Smooth muscle cell (in vitro differentiated cells): ENCODE data around the gene BLM. TPM values are rescaled to one million over a fixed set of nuclear protein-coding genes. Genes with fewer than 3 reads are reported as not detected.

Source experiments
- DNase-seq: peaks from one replicate; lab custom pipeline; 2025; ENCODE audit not compliant: unreplicated experiment; lab: John Stamatoyannopoulos, UW
- H2AFZ ChIP-seq: fragments of 200-600 bp; sonication (generic); 2 replicates; pipeline ENCODE4 v1.6.0; 2016; ENCODE audit warnings: antibody characterized with exemption, low read depth, mild to moderate bottlenecking
- H3F3A ChIP-seq: fragments of 200-600 bp; sonication (generic); 2 replicates; pipeline ENCODE4 v1.6.0; 2017; ENCODE audit warnings: antibody characterized with exemption, low read depth
- H3K27ac ChIP-seq: fragments of 200-600 bp; sonication (generic); 2 replicates; pipeline ENCODE4 v1.5.1; 2016; ENCODE audit warnings: low read depth, mild to moderate bottlenecking
- H3K27me3 ChIP-seq: fragments of 200-600 bp; sonication (generic); 2 replicates; pipeline ENCODE4 v1.6.1; 2016; ENCODE audit warnings: low read depth, mild to moderate bottlenecking
- H3K36me3 ChIP-seq: fragments of 200-600 bp; sonication (generic); 2 replicates; pipeline ENCODE4 v1.5.1; 2016; ENCODE audit warnings: low read depth
- H3K4me1 ChIP-seq: fragments of 200-600 bp; sonication (generic); 2 replicates; pipeline ENCODE4 v1.5.1; 2016; ENCODE audit warnings: low read depth
- H3K4me2 ChIP-seq: fragments of 200-600 bp; sonication (generic); 2 replicates; pipeline ENCODE4 v1.6.0; 2016; ENCODE audit warnings: mild to moderate bottlenecking
- H3K4me3 ChIP-seq: fragments of 200-600 bp; sonication (generic); 2 replicates; pipeline ENCODE4 v1.5.1; 2016; ENCODE audit warnings: mild to moderate bottlenecking
- H3K79me2 ChIP-seq: fragments of 200-600 bp; sonication (generic); 2 replicates; pipeline ENCODE4 v1.6.0; 2016; ENCODE audit warnings: low read depth, mild to moderate bottlenecking
- H3K9ac ChIP-seq: fragments of 200-600 bp; sonication (generic); 2 replicates; pipeline ENCODE4 v1.6.0; 2016; ENCODE audit warnings: low read depth
- H3K9me3 ChIP-seq: fragments of 200-600 bp; sonication (generic); replicated peaks from 2 replicates; pipeline ENCODE4 v1.5.1; 2016; ENCODE audit warnings: low read depth
- H4K20me1 ChIP-seq: fragments of 200-600 bp; sonication (generic); 2 replicates; pipeline ENCODE4 v1.6.0; 2016; ENCODE audit warnings: low read depth
- WGBS: methylation state at CpG from one replicate; pipeline ENCODE4 v1.1.7; 2016; ENCODE audit warnings: low lambda C conversion rate; 5-methylcytosine and 5-hydroxymethylcytosine counted together
- polyA plus RNA-seq: library from polyadenylated mRNA; unstranded; fragments of >200 nt; fragmentation: Nextera tagmentation; extraction: Ambion mirVana; gene quantifications from 2 replicates; pipeline ENCODE4 v1.2.1, GENCODE V29; 2016
- total RNA-seq: library from RNA; depleted of rRNA; stranded (reverse); fragments of >200 nt; gene quantifications from 2 replicates; pipeline ENCODE4 v1.2.3, GENCODE V29; 2014
- TF ChIP-seq, protein P1 (sequence below): fragments of 200-600 bp; sonication (generic); IDR thresholded peaks from 2 replicates; pipeline ENCODE4 v1.5.1; 2017; ENCODE audit warnings: borderline replicate concordance, mild to moderate bottlenecking, antibody characterized with exemption; ENCODE audit not compliant: insufficient read depth, poor library complexity, severe bottlenecking

Gene BLM
- total and polyA plus RNA-seq, 2 experiments from 2014 or later = 3.1 to 4.9 TPM

DNA sequence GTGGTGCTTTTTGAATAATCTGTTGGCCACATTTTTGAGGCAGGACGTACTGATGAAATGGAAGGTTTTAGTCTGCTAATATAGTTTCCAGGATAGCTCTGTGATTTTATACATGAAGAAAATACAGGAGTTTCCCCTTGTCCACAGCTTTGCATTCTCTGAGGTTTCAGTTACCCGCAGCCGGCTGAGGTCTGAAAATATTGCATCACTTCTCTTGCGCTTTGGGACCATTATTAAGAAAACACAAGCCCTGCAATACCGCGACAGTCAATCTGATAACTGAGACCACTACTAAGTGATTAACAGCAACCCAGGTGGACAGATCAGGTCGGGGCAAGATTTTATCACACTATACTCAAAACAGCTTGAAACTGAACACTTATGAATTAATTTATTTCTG lies 33.0 kb downstream of the BLM start:
- Histone ChIP-seq H3K36me3 (no peaks in the 10 kb centered on the region), H3F3A (no peaks in the 10 kb centered on the region), H3K4me2 (no peak overlapping the region), H3K9ac (no peak overlapping the region), H3K9me3 (no peaks in the 10 kb centered on the region), H2AFZ (no peak overlapping the region), H4K20me1 (no peaks in the 10 kb centered on the region), H3K79me2 (no peaks in the 10 kb centered on the region), H3K27me3 (no peaks in the 10 kb centered on the region), H3K27ac (no peak overlapping the region), H3K4me3 (no peak overlapping the region), H3K4me1 (no peaks in the 10 kb centered on the region)
- TF ChIP-seq, protein P1, sequence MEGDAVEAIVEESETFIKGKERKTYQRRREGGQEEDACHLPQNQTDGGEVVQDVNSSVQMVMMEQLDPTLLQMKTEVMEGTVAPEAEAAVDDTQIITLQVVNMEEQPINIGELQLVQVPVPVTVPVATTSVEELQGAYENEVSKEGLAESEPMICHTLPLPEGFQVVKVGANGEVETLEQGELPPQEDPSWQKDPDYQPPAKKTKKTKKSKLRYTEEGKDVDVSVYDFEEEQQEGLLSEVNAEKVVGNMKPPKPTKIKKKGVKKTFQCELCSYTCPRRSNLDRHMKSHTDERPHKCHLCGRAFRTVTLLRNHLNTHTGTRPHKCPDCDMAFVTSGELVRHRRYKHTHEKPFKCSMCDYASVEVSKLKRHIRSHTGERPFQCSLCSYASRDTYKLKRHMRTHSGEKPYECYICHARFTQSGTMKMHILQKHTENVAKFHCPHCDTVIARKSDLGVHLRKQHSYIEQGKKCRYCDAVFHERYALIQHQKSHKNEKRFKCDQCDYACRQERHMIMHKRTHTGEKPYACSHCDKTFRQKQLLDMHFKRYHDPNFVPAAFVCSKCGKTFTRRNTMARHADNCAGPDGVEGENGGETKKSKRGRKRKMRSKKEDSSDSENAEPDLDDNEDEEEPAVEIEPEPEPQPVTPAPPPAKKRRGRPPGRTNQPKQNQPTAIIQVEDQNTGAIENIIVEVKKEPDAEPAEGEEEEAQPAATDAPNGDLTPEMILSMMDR = no peak
- no peak for DNase-seq
- WGBS = 77% methylated on average over 7 of the region's 7 CpGs

DNA sequence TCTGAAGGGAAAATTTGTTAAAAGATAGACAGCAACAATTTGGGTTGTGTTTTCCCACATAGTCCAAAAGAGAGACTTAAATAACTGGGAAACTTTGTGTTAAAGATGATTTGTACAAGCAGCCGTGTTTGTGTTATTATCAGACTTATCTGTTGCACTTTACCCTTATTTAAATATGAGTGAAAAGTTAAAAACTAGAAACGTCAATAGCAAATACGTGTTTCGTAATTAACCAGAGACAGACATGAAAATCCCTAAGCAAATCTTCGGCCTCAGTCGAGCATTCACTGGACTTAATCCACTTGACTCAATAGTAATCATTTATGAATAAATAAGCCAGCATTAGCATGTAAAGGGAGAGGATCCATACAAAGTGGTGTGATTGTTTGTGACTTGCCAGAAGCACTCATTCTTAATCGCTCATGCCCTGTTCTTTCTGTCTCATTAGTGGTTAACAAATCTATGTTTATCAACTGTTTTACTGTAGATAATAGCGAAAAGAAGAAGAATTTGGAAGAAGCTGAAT lies 34.2 kb downstream of the BLM start:
- Histone ChIP-seq H3K27ac (no peak overlapping the region), H2AFZ (no peak overlapping the region), H3K4me1 (no peaks in the 10 kb centered on the region), H3F3A (no peaks in the 10 kb centered on the region), H3K79me2 (no peaks in the 10 kb centered on the region), H4K20me1 (no peaks in the 10 kb centered on the region), H3K9ac (no peak overlapping the region), H3K4me3 (no peak overlapping the region), H3K9me3 (no peaks in the 10 kb centered on the region), H3K36me3 (no peaks in the 10 kb centered on the region), H3K4me2 (no peak overlapping the region), H3K27me3 (no peaks in the 10 kb centered on the region)
- 85% methylated on average over 8 of the region's 8 CpGs for WGBS
- TF ChIP-seq, protein P1 = no peak
- DNase-seq = no peak

DNA sequence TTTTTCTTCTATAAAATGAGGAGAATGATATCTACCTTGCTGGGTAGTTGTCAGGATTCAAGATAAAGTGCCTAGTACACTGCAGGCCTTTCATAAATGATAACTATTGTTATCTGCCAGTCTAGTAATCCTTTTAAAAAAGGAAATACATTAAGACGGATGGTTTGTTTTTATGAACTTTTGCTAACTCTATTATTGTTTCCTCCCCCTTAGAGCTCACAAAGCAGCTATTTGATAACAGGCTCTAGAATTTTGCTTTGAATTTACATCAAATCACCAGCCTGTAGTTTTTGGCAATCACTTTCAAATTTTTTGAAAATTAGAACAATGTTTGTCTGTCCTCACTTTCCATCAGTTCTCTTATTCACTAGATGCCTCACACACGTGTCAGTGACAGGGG lies 39.8 kb downstream of the BLM start:
- no peaks in the 10 kb centered on the region for H3K79me2 ChIP-seq
- no peak for DNase-seq
- no peaks in the 10 kb centered on the region for H3K9me3 ChIP-seq
- H3K27ac ChIP-seq = no peak overlapping the region
- H2AFZ ChIP-seq = no peak overlapping the region
- no peak overlapping the region for H3K4me2 ChIP-seq
- H3K27me3 ChIP-seq = no peaks in the 10 kb centered on the region
- 69% methylated on average over 2 of the region's 2 CpGs for WGBS
- H3K36me3 ChIP-seq = no peaks in the 10 kb centered on the region
- H4K20me1 ChIP-seq = no peaks in the 10 kb centered on the region
- H3K4me1 ChIP-seq = no peaks in the 10 kb centered on the region
- no peak overlapping the region for H3K4me3 ChIP-seq
- H3K9ac ChIP-seq = no peak overlapping the region
- no peaks in the 10 kb centered on the region for H3F3A ChIP-seq
- TF ChIP-seq, protein P1 = no peak

DNA sequence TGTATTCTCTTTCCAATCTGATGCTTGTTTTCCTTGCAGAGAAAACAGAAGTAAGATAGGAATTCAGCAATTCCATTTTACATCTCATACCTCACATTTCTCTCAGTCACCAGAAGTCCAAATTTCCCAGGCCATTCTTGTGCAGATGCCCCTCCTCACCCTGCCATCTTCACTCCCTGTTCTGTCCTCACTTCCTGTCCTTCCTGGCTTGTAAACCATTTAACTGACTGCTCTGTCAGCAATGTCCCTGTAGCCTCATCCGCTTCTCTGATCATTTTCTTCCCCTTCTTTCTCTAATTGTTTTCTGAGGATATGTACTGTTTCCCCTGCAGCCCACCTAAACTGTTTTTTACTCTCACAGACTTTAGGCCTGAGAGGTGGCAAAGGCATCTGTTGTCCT lies 40.3 kb downstream of the BLM start:
- H3K4me3 ChIP-seq = no peak overlapping the region
- H4K20me1 ChIP-seq = no peaks in the 10 kb centered on the region
- no peak overlapping the region for H3K27ac ChIP-seq
- H3K36me3 ChIP-seq = no peaks in the 10 kb centered on the region
- no peaks in the 10 kb centered on the region for H3K79me2 ChIP-seq
- H3K4me1 ChIP-seq = no peaks in the 10 kb centered on the region
- no peak overlapping the region for H3K9ac ChIP-seq
- DNase-seq = no peak
- H3F3A ChIP-seq = no peaks in the 10 kb centered on the region
- H3K4me2 ChIP-seq = no peak overlapping the region
- no peaks in the 10 kb centered on the region for H3K9me3 ChIP-seq
- no peak overlapping the region for H2AFZ ChIP-seq
- WGBS = 83% methylated on average over 1 of the region's 1 CpG
- H3K27me3 ChIP-seq = no peaks in the 10 kb centered on the region
- TF ChIP-seq, protein P1 = no peak
